ENCODE measurements around the gene DGKD.

DNA sequence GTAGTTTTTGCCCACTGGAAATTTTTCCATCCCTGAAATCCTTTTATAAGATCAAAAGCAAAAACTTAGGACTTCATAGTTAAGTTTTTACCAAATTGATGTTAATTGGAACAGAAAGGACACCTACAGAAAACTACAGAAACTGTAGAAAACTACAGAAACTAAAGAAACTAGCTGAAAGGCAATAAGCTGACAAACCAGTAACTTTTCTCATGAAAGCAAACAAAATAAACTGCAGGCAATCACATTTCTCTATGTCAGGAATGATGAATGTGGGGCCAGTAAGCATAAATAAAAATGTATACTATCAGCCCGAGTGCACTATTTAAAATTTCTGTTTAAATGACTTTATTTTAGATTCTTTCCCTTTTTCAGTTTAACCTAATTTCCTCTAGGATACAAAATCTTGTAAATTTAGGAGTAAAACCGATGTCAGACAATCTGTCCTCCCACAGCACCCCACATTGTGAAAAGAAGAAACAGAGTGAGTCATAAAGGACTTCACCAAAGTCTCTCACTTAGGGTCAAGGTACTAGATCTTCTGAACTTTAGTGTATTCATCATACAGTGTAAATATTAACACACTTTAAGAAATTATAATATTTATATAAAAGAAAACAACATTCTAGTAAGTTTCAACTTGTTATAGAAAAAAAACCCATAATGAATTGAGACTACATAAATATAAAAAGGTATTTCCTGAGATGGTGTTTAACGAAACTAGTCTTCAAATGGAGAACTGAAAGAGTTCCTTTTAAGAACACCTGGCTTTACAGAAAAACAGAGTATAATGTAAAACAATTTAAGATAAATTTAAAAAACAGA, 165.7 kb downstream of the DGKD start:
- TF ChIP-seq, protein P1, sequence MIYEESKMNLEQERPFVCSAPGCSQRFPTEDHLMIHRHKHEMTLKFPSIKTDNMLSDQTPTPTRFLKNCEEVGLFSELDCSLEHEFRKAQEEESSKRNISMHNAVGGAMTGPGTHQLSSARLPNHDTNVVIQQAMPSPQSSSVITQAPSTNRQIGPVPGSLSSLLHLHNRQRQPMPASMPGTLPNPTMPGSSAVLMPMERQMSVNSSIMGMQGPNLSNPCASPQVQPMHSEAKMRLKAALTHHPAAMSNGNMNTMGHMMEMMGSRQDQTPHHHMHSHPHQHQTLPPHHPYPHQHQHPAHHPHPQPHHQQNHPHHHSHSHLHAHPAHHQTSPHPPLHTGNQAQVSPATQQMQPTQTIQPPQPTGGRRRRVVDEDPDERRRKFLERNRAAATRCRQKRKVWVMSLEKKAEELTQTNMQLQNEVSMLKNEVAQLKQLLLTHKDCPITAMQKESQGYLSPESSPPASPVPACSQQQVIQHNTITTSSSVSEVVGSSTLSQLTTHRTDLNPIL (CRISPR knock-in tag; IDR thresholded peaks at IDR 0.05; ENCODE audit: low read depth): no peak
- TF ChIP-seq ESRRG (CRISPR knock-in tag; IDR thresholded peaks at IDR 0.05): no peak

Measured in SK-N-SH treated with all-trans-retinoic acid at 6 μM for 48 hours (cell line).